IPS-20b (cell line): Measurements from ENCODE around the gene BDH2.
A peak's percentile ranks its signal among the peaks of the same experiment; 100 is the strongest.

ENCODE experiments used
- H3K27ac ChIP-seq: one replicate; pipeline ENCODE4 v1.5.1; 2013; ENCODE audit warnings: low read length
- H3K27me3 ChIP-seq: 2 replicates; pipeline ENCODE4 v1.6.1; 2013; ENCODE audit warnings: mild to moderate bottlenecking, low read length, inconsistent platforms; ENCODE audit not compliant: insufficient read depth
- H3K36me3 ChIP-seq: 2 replicates; pipeline ENCODE4 v1.6.1; 2013; ENCODE audit warnings: low read depth, mild to moderate bottlenecking, inconsistent platforms, low read length, moderate library complexity; ENCODE audit not compliant: insufficient read depth
- H3K4me1 ChIP-seq: 2 replicates; pipeline ENCODE4 v1.6.1; 2013; ENCODE audit warnings: mild to moderate bottlenecking, control low read depth, inconsistent platforms, low read length, moderate library complexity; ENCODE audit not compliant: insufficient read depth
- H3K4me3 ChIP-seq: 2 replicates; pipeline ENCODE4 v1.5.1; 2013; ENCODE audit warnings: mild to moderate bottlenecking, low read length, inconsistent platforms
- H3K9ac ChIP-seq: 2 replicates; pipeline ENCODE4 v1.6.1; 2013; ENCODE audit warnings: low read depth, mild to moderate bottlenecking, inconsistent platforms, low read length, moderate library complexity
- H3K9me3 ChIP-seq: 2 replicates; pipeline ENCODE4 v1.6.1; 2013; ENCODE audit warnings: mild to moderate bottlenecking, low read depth, low read length, inconsistent platforms; ENCODE audit not compliant: insufficient read depth

Gene BDH2

GRCh38 chr4:103104886-103105285 is 5.3 kb upstream of the BDH2 start:
- H3K9me3 ChIP-seq, result no peaks in the 10 kb centered on the region
- peaks cover 37% of the 10 kb centered on the region for H3K36me3 ChIP-seq
- no peaks in the 10 kb centered on the region for H3K4me1 ChIP-seq
- no peak overlapping the region for H3K4me3 ChIP-seq
- no peaks in the 10 kb centered on the region for H3K27me3 ChIP-seq
- no peak overlapping the region for H3K9ac ChIP-seq
- H3K27ac ChIP-seq, result no peak overlapping the region

GRCh38 chr4:103100691-103101090 is 1.1 kb upstream of the BDH2 start:
- H3K9me3 ChIP-seq, result no peaks in the 10 kb centered on the region
- no peaks in the 10 kb centered on the region for H3K27me3 ChIP-seq
- no peak overlapping the region for H3K4me3 ChIP-seq
- H3K9ac ChIP-seq, result no peak overlapping the region
- H3K27ac ChIP-seq, result no peak overlapping the region
- H3K4me1 ChIP-seq, result peaks cover 6% of the 10 kb centered on the region
- no peaks in the 10 kb centered on the region; the same call in 1 of the 2 replicates for H3K36me3 ChIP-seq

- no peaks in the 10 kb centered on the region for H3K9me3 ChIP-seq
- peak overlapping the region; percentile 85 for H3K4me3 ChIP-seq
- H3K9ac ChIP-seq, result peak overlapping the region; percentile 91
- H3K27me3 ChIP-seq, result no peaks in the 10 kb centered on the region
- H3K27ac ChIP-seq, result peak overlapping the region; percentile 82
- peaks cover 6% of the 10 kb centered on the region for H3K4me1 ChIP-seq
- H3K36me3 ChIP-seq, result peaks cover 4% of the 10 kb centered on the region
Measured at GRCh38 chr4:103098756-103099440, 736 bp downstream of the BDH2 start.

- Histone ChIP-seq H3K9me3 (no peaks in the 10 kb centered on the region), H3K36me3 (peaks cover 6% of the 10 kb centered on the region), H3K27me3 (no peaks in the 10 kb centered on the region), H3K4me1 (peaks cover 6% of the 10 kb centered on the region), H3K4me3 (0 out of 2 replicates have a peak overlapping the region, but pooled peaks have one; percentile 85), H3K9ac (no peak overlapping the region), H3K27ac (no peak overlapping the region)
Measured at GRCh38 chr4:103098341-103098740, 1.3 kb downstream of the BDH2 start.

GRCh38 chr4:103097112-103097511 is 2.5 kb downstream of the BDH2 start:
- H3K4me3 ChIP-seq, result no peak overlapping the region
- no peak overlapping the region for H3K9ac ChIP-seq
- H3K9me3 ChIP-seq, result no peaks in the 10 kb centered on the region
- no peaks in the 10 kb centered on the region for H3K27me3 ChIP-seq
- H3K4me1 ChIP-seq, result peaks cover 6% of the 10 kb centered on the region
- no peak overlapping the region for H3K27ac ChIP-seq
- peaks cover 10% of the 10 kb centered on the region for H3K36me3 ChIP-seq

GRCh38 chr4:103095080-103095479 is 4.6 kb downstream of the BDH2 start:
- H3K9me3 ChIP-seq, result no peaks in the 10 kb centered on the region
- H3K4me1 ChIP-seq, result peaks cover 6% of the 10 kb centered on the region
- H3K27ac ChIP-seq, result no peak overlapping the region
- H3K4me3 ChIP-seq, result no peak overlapping the region
- no peak overlapping the region for H3K9ac ChIP-seq
- H3K27me3 ChIP-seq, result no peaks in the 10 kb centered on the region
- peaks cover 23% of the 10 kb centered on the region for H3K36me3 ChIP-seq

GRCh38 chr4:103092245-103092644 is 7.4 kb downstream of the BDH2 start:
- H3K4me1 ChIP-seq, result no peaks in the 10 kb centered on the region
- no peaks in the 10 kb centered on the region for H3K27me3 ChIP-seq
- no peak overlapping the region for H3K9ac ChIP-seq
- H3K36me3 ChIP-seq, result peaks cover 52% of the 10 kb centered on the region
- no peak overlapping the region for H3K4me3 ChIP-seq
- H3K27ac ChIP-seq, result no peak overlapping the region
- H3K9me3 ChIP-seq, result no peaks in the 10 kb centered on the region

- no peaks in the 10 kb centered on the region for H3K9me3 ChIP-seq
- no peak overlapping the region for H3K27ac ChIP-seq
- no peak overlapping the region for H3K9ac ChIP-seq
- H3K36me3 ChIP-seq, result peaks cover 57% of the 10 kb centered on the region
- H3K4me1 ChIP-seq, result no peaks in the 10 kb centered on the region
- no peaks in the 10 kb centered on the region for H3K27me3 ChIP-seq
- H3K4me3 ChIP-seq, result no peak overlapping the region
Measured at GRCh38 chr4:103091601-103092223, 7.9 kb downstream of the BDH2 start.

GRCh38 chr4:103089481-103089880 is 10.2 kb downstream of the BDH2 start:
- no peaks in the 10 kb centered on the region for H3K4me1 ChIP-seq
- H3K9ac ChIP-seq, result no peak overlapping the region
- H3K36me3 ChIP-seq, result peaks cover 79% of the 10 kb centered on the region

GRCh38 chr4:103086551-103086950 is 13.1 kb downstream of the BDH2 start:
- Histone ChIP-seq H3K9me3 (no peaks in the 10 kb centered on the region), H3K36me3 (peaks cover 81% of the 10 kb centered on the region), H3K27ac (no peak overlapping the region), H3K4me3 (no peak overlapping the region), H3K4me1 (no peaks in the 10 kb centered on the region), H3K27me3 (no peaks in the 10 kb centered on the region), H3K9ac (no peak overlapping the region)

More at GRCh38 chr4:103089481-103089880, 10.2 kb downstream of the BDH2 start:
- H3K27me3 ChIP-seq, result no peaks in the 10 kb centered on the region
- no peaks in the 10 kb centered on the region for H3K9me3 ChIP-seq
- H3K27ac ChIP-seq, result no peak overlapping the region
- H3K4me3 ChIP-seq, result no peak overlapping the region

- H3K27me3 ChIP-seq, result no peaks in the 10 kb centered on the region
- peaks cover 79% of the 10 kb centered on the region for H3K36me3 ChIP-seq
- H3K9me3 ChIP-seq, result no peaks in the 10 kb centered on the region
- H3K27ac ChIP-seq, result no peak overlapping the region
- H3K4me3 ChIP-seq, result no peak overlapping the region
- H3K9ac ChIP-seq, result no peak overlapping the region
- H3K4me1 ChIP-seq, result no peaks in the 10 kb centered on the region
Measured at GRCh38 chr4:103085555-103086196, 14.0 kb downstream of the BDH2 start.

GRCh38 chr4:103079621-103080020 is 20.0 kb downstream of the BDH2 start:
- no peak overlapping the region for H3K27ac ChIP-seq
- H3K4me3 ChIP-seq, result no peak overlapping the region
- H3K36me3 ChIP-seq, result peaks cover 23% of the 10 kb centered on the region
- H3K9ac ChIP-seq, result no peak overlapping the region
- no peaks in the 10 kb centered on the region for H3K4me1 ChIP-seq
- no peaks in the 10 kb centered on the region for H3K9me3 ChIP-seq
- H3K27me3 ChIP-seq, result peaks cover 31% of the 10 kb centered on the region
